ENCODE results near the gene DRAM1.

DNA sequence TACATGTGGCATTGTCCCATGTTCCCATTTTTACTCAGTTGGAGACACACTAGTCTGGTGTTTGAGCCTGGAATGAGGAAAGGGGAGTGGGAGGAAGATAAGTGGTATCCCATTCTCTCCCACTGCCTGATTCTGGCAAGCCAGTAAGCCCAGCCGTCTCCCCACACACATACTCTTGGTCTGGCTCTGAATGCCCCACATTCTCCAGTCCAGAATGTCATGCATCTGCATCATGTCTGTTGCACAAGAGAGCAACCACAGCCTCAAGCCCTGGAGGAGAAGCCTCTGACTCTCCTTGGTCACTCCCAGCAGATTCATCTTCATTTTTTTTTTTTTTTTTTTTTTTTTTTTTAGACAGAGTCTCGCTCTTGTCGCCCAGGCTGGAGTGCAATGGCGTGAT is 48.0 kb downstream of the DRAM1 start:
- TF ChIP-seq, protein P1, sequence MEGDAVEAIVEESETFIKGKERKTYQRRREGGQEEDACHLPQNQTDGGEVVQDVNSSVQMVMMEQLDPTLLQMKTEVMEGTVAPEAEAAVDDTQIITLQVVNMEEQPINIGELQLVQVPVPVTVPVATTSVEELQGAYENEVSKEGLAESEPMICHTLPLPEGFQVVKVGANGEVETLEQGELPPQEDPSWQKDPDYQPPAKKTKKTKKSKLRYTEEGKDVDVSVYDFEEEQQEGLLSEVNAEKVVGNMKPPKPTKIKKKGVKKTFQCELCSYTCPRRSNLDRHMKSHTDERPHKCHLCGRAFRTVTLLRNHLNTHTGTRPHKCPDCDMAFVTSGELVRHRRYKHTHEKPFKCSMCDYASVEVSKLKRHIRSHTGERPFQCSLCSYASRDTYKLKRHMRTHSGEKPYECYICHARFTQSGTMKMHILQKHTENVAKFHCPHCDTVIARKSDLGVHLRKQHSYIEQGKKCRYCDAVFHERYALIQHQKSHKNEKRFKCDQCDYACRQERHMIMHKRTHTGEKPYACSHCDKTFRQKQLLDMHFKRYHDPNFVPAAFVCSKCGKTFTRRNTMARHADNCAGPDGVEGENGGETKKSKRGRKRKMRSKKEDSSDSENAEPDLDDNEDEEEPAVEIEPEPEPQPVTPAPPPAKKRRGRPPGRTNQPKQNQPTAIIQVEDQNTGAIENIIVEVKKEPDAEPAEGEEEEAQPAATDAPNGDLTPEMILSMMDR (IDR thresholded peaks at IDR 0.05), result no peak
- TF ChIP-seq ZFX (IDR thresholded peaks at IDR 0.05; ENCODE audit: borderline replicate concordance), result no peak
